DMS153 (cell line): ENCODE measurements around the gene B4GALT6.

Experiments used
- DNase-seq: peaks from one replicate; lab custom pipeline; 2025; lab: John Stamatoyannopoulos, UW

Gene B4GALT6

DNA sequence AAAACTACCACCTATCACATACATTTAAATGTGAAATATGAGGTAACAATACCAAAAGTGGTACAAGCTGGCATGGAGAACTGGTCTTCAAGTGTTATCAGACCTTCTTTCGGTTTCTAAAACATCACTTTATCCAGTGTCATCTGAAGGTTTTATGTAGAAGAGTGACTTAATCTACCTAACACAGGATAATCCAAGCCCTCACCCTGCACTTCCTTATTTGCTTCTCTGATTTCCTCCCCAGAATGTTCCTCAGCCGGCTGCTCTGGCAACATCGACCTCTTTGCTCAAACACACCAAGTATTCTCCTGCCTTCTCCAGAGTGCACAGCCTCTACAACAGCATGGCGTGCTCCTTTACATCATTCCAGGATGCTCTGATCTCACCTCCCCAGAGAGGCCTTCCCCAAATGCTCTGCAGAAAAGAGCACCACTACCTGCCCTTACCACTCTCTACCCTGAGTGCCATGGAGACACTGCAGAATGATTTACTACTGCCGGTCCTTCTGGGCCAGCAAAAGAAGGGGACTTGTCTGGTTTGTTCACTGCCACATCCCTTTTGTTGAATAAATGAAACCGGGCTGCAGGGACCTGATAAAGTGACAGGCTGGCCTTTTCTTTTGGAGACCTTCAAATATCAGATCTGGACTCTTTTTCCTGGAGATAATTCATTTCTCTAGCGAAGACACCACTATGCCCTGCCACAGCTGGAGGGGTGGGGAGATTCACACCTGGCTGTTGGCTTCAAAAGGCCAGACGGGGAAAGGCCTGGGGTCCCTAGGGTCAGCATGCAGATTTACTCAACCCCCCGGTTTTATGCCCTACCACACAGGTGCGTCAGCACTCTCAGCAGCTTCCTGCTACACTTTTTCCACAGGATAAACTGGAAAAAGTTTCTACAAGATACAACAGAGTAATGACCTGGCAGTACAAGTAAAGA, 50.7 kb downstream of the B4GALT6 start:
- no peak for DNase-seq

GRCh38 chr18:31632356-31632755, 52.0 kb downstream of the B4GALT6 start:
- DNase-seq, result no peak

DNA sequence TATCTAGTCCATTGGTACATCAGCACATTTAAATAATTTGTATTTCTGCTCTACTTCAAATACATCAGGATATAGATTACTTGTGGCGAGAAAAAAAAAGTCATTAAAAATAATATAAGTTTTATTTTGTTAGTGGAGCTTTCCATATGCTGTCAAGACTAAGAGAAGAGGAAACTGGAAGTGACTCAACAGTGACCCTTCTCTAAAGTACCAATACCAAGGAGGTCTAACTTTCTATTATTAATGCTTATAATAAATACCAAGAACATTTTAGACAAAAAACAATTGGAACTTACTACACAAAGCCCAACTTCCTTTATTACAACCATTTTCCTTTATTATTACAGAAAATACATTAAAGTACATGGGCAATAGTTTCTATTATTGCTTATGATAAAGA, 52.9 kb downstream of the B4GALT6 start:
- no peak for DNase-seq

DNA sequence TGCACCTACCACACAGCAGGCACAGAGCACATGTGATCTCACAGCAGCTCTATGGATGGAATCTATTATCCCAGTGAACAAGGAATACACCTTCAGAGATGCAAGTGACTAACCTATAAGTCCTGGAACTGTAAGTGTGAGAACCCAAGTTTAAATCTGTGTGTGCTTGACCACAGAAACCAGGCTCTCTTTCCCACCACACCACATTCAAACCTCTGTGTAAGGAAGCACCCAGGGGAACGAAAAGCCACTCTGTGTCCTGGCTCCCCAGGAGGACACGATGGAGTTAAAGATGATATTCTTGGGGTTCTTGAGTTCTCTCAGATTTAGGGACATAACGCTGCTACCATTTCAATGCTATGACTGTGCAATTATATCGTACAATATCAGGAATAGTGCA, 53.8 kb downstream of the B4GALT6 start:
- no peak for DNase-seq

GRCh38 chr18:31626409-31626808, 58.0 kb downstream of the B4GALT6 start:
- DNase-seq, result no peak

GRCh38 chr18:31624892-31625640, 59.3 kb downstream of the B4GALT6 start:
- no peak for DNase-seq

DNA sequence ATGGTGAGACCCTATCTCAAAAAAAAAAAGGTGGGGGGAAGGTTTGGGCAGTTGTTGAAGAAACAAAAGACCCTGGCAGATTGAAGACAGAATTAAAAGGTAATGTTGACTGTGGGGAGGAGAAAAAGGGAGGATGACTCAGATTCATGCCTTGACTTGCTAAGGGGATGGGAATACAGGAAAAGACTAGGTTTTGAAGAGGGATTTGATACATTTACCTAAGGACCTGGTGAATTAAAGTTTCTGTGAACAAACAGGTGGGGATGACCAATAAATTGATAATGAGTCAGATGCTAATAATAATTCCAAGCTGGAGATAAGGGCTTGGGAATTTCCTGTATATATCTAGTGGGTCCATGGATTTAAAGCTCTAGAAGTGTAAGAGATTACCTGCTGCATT, 65.1 kb downstream of the B4GALT6 start:
- no peak for DNase-seq

GRCh38 chr18:31618801-31619200, 65.6 kb downstream of the B4GALT6 start:
- no peak for DNase-seq

DNA sequence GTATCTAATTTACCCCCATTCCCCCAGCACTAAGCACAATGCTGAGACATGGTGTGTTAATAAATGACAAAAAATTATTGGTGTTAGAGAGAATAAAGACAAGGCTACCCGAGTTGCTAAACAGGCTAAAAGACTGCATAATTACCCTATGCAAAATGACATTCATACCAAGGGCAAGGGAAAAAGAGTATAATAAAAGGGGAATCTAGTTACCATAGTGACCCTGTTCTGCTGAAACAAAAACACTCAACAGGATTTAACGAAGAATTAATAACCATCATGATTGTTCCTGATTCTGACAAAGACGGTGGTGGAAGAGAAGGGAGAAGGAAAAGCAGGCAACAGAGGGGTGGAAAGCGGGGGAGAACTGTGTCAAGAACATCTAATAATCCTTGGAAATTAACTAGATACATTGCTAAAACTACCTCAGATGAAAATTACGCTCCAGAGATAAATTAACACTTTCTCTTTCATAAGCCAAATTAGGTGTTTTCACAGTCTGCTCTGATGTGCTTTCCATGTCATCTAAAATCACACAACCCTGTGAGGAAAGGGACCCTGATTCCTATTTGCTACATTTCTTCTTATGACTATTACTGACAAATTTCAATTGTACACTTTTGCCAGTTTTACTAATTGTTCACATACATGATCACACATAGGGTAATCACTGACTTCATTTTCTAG, 67.2 kb downstream of the B4GALT6 start:
- DNase-seq, result no peak

GRCh38 chr18:31616586-31616985, 67.8 kb downstream of the B4GALT6 start:
- DNase-seq, result no peak

DNA sequence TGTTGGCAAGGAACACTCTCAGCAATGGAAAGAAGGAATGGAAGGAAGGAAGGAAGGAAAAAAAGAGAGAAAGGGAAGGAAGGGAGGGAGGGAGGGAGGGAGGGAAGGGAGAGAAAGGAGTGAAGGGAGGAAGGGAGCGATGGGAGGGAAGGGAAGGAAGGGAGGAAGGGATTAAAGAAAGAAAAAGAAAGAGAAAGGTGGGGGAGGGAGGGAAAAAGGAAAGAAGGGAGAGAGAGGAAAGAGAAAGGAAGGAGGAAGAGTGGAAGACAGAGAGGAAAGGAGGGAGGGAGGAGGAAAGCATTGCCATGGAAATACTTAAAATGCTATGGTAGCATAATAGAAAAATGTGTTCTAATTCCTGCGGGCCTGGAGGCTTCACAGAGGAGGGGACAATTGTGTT, 70.3 kb downstream of the B4GALT6 start:
- DNase-seq, result no peak

DNA sequence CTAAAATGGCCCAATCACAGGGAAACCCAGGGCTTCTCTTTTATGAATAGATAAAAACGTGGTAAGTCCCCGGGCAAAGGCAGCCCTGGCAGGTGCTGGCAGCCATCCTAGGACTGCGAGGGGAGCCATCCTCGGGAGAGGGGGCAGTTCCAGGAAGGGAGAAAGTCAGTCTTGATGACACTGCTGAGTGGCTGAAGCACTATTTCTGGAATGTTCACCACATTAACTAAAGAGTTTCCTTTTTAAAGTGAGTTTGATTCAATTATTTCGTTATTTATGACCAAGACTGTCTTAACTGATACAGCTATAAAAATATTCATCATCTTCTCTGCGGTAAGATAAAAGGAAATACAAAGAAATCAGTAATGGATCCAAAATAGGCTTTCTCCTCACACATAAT, 72.3 kb downstream of the B4GALT6 start:
- no peak for DNase-seq

- DNase-seq, result no peak
These were observed 72.9 kb downstream of the B4GALT6 start for GRCh38 chr18:31611511-31611910.

GRCh38 chr18:31610286-31611205, 73.8 kb downstream of the B4GALT6 start:
- DNase-seq, result peak; percentile 7

- DNase-seq, result no peak
These were observed 74.5 kb downstream of the B4GALT6 start for GRCh38 chr18:31609886-31610285.

GRCh38 chr18:31607384-31607783, 77.0 kb downstream of the B4GALT6 start:
- no peak for DNase-seq

GRCh38 chr18:31606265-31606664, 78.1 kb downstream of the B4GALT6 start:
- DNase-seq, result no peak

DNA sequence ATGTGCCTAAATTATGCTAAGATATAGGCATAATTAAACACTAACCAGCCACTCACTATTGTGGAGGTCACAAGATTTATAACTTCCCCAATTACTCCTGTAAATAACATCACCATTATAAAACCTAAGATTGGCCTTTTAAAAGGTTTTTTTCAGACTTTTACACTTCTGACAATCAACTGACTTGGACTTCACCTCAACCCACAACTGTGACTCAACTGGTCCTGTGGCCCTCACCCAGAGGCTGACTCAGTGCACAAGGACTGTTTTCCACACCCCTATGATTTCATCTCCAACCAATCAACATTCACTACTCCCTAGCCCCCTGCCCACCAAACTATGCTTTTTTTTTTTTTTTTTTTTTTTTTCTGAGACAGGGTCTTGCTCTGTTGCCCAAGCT, 81.1 kb downstream of the B4GALT6 start:
- no peak for DNase-seq

DNA sequence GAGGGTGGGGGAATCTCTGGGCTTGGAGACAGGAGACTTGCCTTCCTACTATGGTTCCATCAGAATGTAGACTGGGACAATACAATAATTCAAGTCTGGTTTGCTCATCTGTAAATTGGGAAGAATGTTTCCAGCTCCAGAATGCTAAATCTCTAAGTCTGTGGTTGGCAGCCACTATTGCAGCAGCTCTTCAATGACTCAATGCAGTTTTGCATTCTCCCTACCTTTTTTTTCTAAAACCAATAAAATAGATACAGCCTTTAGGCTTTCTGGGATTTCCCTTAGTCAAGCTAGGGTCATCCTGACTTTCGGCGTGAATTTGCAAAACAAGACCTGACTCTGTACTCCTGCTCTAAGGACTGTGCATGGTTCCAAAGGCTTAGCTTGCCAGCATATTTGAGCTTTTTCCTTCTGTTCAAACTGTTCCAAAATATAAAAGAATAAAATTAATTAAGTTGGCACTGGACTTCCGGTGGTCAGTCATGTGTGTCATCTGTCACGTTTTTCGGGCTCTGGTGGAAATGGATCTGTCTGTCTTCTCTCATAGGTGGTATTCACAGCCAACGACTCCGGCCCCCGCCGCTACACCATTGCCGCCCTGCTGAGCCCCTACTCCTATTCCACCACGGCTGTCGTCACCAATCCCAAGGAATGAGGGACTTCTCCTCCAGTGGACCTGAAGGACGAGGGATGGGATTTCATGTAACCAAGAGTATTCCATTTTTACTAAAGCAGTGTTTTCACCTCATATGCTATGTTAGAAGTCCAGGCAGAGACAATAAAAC, 86.2 kb downstream of the B4GALT6 start:
- DNase-seq, result no peak

DNA sequence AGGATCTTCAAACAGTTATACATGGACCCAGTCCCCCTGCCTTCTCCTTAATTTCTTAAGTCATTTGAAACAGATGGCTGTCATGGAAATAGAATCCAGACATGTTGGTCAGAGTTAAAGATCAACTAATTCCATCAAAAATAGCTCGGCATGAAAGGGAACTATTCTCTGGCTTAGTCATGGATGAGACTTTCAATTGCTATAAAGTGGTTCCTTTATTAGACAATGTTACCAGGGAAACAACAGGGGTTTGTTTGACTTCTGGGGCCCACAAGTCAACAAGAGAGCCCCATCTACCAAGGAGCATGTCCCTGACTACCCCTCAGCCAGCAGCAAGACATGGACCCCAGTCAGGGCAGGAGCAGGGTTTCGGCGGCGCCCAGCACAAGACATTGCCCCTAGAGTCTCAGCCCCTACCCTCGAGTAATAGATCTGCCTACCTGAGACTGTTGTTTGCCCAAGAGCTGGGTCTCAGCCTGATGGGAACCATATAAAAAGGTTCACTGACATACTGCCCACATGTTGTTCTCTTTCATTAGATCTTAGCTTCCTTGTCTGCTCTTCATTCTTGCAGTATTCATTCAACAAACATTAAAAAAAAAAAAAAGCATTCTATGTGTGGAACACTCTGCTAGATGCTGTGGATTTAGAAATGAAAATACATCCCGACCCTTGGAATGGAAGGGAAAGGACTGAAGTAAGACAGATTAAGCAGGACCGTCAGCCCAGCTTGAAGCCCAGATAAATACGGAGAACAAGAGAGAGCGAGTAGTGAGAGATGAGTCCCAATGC, 88.1 kb downstream of the B4GALT6 start:
- no peak for DNase-seq
